NCI-H526 treated with DMSO at 0.1 percent for 48 hours (cell line): ENCODE data around the gene TTC28.
"Not testable (repeated sequence)": the region's sequence is repeated elsewhere in the genome, so short reads cannot be mapped to it uniquely, and the experiment has no call there.

Experiments used
- DNase-seq: peaks from one replicate; lab custom pipeline; 2025; lab: John Stamatoyannopoulos, UW

The TTC28 gene

GRCh38 chr22:28229566-28230485 is 449.8 kb downstream of the TTC28 start:
- DNase-seq, result no peak

GRCh38 chr22:28223826-28224225 is 455.8 kb downstream of the TTC28 start:
- no peak for DNase-seq

GRCh38 chr22:28222976-28223745 is 456.5 kb downstream of the TTC28 start:
- DNase-seq, result no peak

- no peak for DNase-seq
These were observed 457.1 kb downstream of the TTC28 start for GRCh38 chr22:28222571-28222970.

GRCh38 chr22:28222052-28222451 is 457.6 kb downstream of the TTC28 start:
- DNase-seq, result no peak

- DNase-seq, result no peak
These were observed 458.8 kb downstream of the TTC28 start for GRCh38 chr22:28220626-28221363.

- no peak for DNase-seq
These were observed 462.4 kb downstream of the TTC28 start for GRCh38 chr22:28217277-28217676.

GRCh38 chr22:28214750-28215149 is 464.9 kb downstream of the TTC28 start:
- DNase-seq, result not testable (repeated sequence)

- DNase-seq, result not testable (repeated sequence)
These were observed 470.2 kb downstream of the TTC28 start for GRCh38 chr22:28209457-28209856.

GRCh38 chr22:28208787-28209186 is 470.9 kb downstream of the TTC28 start:
- peak; percentile 19 for DNase-seq

GRCh38 chr22:28208036-28208435 is 471.6 kb downstream of the TTC28 start:
- DNase-seq, result no peak

- no peak for DNase-seq
These were observed 472.2 kb downstream of the TTC28 start for GRCh38 chr22:28207281-28208030.

- no peak for DNase-seq
These were observed 473.7 kb downstream of the TTC28 start for GRCh38 chr22:28205926-28206325.

- no peak for DNase-seq
These were observed 475.3 kb downstream of the TTC28 start for GRCh38 chr22:28204382-28204781.

- no peak for DNase-seq
These were observed 476.4 kb downstream of the TTC28 start for GRCh38 chr22:28203286-28203685.

- DNase-seq, result no peak
These were observed 480.9 kb downstream of the TTC28 start for GRCh38 chr22:28198692-28199091.

- not testable (repeated sequence) for DNase-seq
These were observed 488.1 kb downstream of the TTC28 start for GRCh38 chr22:28191571-28191970.

- no peak for DNase-seq
These were observed 491.3 kb downstream of the TTC28 start for GRCh38 chr22:28188178-28188879.

GRCh38 chr22:28187612-28188011 is 492.0 kb downstream of the TTC28 start:
- no peak for DNase-seq

- DNase-seq, result no peak
These were observed 493.0 kb downstream of the TTC28 start for GRCh38 chr22:28186641-28187040.

GRCh38 chr22:28185130-28185529 is 494.5 kb downstream of the TTC28 start:
- no peak for DNase-seq
